ENCODE data around the gene CCDC142.

The CCDC142 gene

DNA sequence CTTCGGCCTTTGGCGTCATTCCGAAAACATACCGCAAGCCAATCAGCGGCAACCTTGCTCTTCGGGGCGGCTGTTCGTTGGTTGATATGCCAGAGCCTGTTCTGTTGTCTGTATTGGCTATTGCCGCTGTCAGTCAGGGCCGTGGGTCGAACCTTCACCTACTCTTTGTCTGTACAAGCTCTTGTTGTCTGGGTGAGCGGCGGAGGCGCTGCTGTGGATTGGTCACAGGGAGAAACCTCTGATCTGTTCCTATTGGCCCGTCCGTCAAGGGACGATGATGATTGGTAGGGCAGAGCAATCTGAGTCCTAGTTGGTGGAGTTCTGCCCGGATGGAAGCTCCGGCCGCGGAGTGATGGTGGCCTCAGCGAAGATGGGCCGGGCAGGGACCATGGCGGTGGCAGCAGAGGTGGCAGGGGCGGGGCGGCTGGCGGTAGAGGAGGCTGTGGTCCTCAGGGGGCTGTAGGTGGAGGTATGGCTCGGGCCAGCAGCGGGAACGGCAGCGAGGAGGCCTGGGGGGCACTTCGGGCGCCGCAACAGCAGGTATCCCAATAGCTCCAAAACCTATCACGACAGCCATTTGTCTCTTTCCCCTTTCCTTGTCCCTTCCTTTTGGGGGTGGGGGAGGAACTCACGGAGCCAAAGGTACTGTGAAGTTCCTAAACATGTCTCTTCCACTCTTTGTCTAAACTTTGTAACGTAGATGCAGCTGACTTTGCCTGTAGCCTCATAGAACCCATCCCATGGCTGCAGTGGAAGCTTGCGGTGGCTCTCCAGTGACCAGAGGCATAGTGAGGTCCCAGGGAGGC, 24.5 kb downstream of the CCDC142 start, which contains the start of gene WBP1:
Gene WBP1 (plus strand): TSS at position 307 of the 806 bp plus-strand sequence. CDS start 165 bp downstream, at position 472.
- H3K36me3 Mint-ChIP-seq (ENCODE audit: low read depth) = peaks cover 15% of the 10 kb centered on the region
- peaks cover 60% of the 10 kb centered on the region for H3K4me1 Mint-ChIP-seq
- no peaks in the 10 kb centered on the region for H3K27me3 Mint-ChIP-seq (ENCODE audit: low read depth, poor library complexity)
- DNase-seq = peak; percentile 98
- H3K4me3 Mint-ChIP-seq = peak within 1 kb of the TSS; percentile 95
- no peak for TF ChIP-seq CTCF (IDR thresholded peaks at IDR 0.05)
- H3K9me3 Mint-ChIP-seq = no peaks in the 10 kb centered on the region
- H3K27ac Mint-ChIP-seq = peak within 1 kb of the TSS; percentile 98

DNA sequence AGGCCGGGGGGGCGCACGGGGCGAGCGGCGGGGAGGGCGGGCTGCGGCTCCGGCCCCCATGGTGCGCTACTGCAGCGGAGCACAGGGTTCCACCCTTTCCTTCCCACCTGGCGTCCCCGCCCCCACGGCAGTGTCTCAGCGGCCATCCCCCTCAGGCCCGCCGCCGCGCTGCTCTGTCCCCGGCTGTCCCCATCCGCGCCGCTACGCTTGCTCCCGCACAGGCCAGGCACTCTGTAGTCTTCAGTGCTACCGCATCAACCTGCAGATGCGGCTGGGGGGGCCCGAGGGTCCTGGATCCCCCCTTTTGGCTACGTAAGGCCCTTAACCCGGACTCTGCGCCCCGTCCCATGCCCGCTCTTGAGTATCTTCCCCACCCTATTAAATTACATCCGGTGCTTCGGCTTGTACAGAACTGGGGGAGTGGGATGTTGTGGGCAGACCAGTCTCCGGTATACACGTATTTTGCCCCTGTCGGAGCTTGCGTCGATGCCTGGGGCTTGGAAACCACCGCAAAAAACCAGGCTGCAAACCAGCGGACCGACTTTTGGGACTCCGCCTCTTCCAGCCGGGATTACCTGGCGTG, 25.2 kb downstream of the CCDC142 start:
- Mint-ChIP-seq H3K27ac (peak overlapping the region; percentile 98), H3K4me1 (peaks cover 53% of the 10 kb centered on the region), H3K36me3 (ENCODE audit: low read depth) (peaks cover 8% of the 10 kb centered on the region), H3K9me3 (no peaks in the 10 kb centered on the region), H3K27me3 (ENCODE audit: low read depth, poor library complexity) (peaks cover 2% of the 10 kb centered on the region), H3K4me3 (peak overlapping the region; percentile 95)
- DNase-seq = peak; percentile 79
- TF ChIP-seq CTCF (IDR thresholded peaks at IDR 0.05) = no peak

GRCh38 chr2:74457129-74457548, 25.7 kb downstream of the CCDC142 start:
- peaks cover 2% of the 10 kb centered on the region for H3K27me3 Mint-ChIP-seq (ENCODE audit: low read depth, poor library complexity)
- peak overlapping the region; percentile 97 for H3K27ac Mint-ChIP-seq
- H3K4me3 Mint-ChIP-seq = peak overlapping the region; percentile 95
- no peaks in the 10 kb centered on the region for H3K9me3 Mint-ChIP-seq
- H3K36me3 Mint-ChIP-seq (ENCODE audit: low read depth) = peaks cover 5% of the 10 kb centered on the region
- H3K4me1 Mint-ChIP-seq = peaks cover 53% of the 10 kb centered on the region
- no peak for TF ChIP-seq CTCF (IDR thresholded peaks at IDR 0.05)
- DNase-seq = no peak

GRCh38 chr2:74454654-74455511, 27.9 kb downstream of the CCDC142 start, which contains the start of gene INO80B:
INO80B (plus strand) TSS chr2:74455087; CDS start chr2:74455117, 30 bp downstream.
- DNase-seq = peak; percentile 92
- Mint-ChIP-seq H3K9me3 (no peaks in the 10 kb centered on the region), H3K27me3 (ENCODE audit: low read depth, poor library complexity) (peaks cover 18% of the 10 kb centered on the region), H3K4me3 (peak within 1 kb of the TSS; percentile 95), H3K27ac (peak within 1 kb of the TSS; percentile 92), H3K36me3 (ENCODE audit: low read depth) (no peaks in the 10 kb centered on the region), H3K4me1 (peaks cover 45% of the 10 kb centered on the region)
- TF ChIP-seq CTCF (IDR thresholded peaks at IDR 0.05) = no peak

- H3K4me3 Mint-ChIP-seq = no peak overlapping the region
- H3K9me3 Mint-ChIP-seq = no peaks in the 10 kb centered on the region
- H3K27ac Mint-ChIP-seq = no peak overlapping the region
- no peaks in the 10 kb centered on the region for H3K36me3 Mint-ChIP-seq (ENCODE audit: low read depth)
- no peak for TF ChIP-seq CTCF (IDR thresholded peaks at IDR 0.05)
- DNase-seq = no peak
- H3K4me1 Mint-ChIP-seq = peaks cover 15% of the 10 kb centered on the region
- H3K27me3 Mint-ChIP-seq (ENCODE audit: low read depth, poor library complexity) = peaks cover 38% of the 10 kb centered on the region
Observed at GRCh38 chr2:74450570-74451190, 32.1 kb downstream of the CCDC142 start.
